ENCODE results near the gene CEACAM16.
A peak's percentile ranks its signal among the peaks of the same experiment; 100 is the strongest.

Gene CEACAM16

DNA sequence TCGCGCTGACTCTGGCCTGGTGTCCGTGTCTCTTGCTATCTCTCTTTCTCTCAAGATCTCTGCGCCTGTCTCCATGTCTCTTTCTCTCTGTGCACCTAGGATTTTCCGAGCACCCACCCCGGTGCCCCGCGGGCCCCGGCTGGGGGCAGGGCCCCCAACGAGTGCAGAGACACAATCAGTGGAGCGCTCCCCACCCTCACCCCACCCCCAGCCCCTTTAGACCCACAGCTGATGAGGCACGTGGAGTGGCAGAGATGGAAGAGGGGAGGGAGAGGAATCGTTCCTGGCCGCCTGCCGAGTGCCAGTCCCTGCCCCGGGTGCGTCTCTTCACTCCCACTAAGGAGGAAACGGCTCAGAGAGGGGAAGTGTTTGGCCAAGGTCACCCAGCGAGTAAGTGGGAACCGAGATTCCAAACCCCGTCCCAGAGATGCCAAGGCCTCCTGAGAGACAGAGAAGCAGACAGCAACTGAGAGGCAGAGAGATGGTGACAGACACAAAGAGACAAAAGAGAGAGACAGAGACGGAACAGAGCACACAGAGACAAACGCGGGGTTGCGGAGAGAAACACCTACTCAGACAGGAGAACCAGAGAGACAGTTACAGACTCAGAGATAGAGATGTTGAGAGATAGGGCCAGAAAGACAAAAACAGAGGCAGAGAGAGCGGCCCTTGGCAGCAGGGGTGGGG, 48.9 kb downstream of the CEACAM16 start:
- peak in 1 of 2 donors; percentile 58 for DNase-seq

GRCh38 chr19:44748426-44749254, 49.7 kb downstream of the CEACAM16 start, which contains the start of gene BCL3:
BCL3 (plus strand) TSS chr19:44748708; CDS start chr19:44748791, 83 bp downstream.
- peak; percentile 88 to 90 for DNase-seq

DNA sequence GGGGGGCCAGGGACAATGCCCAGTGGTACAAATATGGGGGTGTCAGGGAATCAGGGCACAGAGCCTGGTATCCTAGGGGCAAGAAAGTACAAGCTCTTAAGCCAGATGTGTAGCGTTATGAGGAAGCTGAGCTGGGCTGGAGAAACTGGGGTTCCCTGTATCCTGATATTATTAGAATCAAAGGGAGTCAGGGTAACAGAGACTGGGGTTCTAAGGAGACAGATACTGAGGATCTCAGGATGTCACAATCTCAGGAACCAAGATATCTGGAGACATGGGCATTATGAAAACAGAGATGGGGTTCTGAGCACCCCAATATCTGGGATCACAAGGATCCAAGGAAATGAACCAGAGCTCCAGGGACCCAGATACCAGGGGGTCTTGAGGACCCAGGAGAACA, 50.3 kb downstream of the CEACAM16 start:
- no peak for DNase-seq

DNA sequence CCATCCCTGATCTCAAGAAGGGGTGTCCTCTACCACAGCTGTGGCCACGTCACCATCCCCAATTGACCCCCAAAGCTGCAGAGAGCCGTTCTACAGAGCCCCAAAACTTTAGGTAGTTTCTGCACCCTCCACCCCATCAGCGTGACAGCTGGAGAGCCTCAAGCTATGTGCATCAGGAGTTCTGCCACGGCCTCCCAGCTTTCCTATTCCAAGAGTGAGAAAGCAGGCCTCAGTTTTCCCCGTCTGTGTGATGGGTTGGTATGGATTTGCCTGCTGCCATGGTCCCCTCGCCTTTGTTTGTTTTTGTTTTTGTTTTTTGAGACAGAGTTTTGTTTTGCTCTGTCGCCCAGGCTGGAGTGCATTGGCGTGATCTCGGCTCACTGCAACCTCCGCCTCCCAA, 51.0 kb downstream of the CEACAM16 start:
- no peak for DNase-seq

- no peak for DNase-seq
Measured at GRCh38 chr19:44752123-44752815, 53.3 kb downstream of the CEACAM16 start.

DNA sequence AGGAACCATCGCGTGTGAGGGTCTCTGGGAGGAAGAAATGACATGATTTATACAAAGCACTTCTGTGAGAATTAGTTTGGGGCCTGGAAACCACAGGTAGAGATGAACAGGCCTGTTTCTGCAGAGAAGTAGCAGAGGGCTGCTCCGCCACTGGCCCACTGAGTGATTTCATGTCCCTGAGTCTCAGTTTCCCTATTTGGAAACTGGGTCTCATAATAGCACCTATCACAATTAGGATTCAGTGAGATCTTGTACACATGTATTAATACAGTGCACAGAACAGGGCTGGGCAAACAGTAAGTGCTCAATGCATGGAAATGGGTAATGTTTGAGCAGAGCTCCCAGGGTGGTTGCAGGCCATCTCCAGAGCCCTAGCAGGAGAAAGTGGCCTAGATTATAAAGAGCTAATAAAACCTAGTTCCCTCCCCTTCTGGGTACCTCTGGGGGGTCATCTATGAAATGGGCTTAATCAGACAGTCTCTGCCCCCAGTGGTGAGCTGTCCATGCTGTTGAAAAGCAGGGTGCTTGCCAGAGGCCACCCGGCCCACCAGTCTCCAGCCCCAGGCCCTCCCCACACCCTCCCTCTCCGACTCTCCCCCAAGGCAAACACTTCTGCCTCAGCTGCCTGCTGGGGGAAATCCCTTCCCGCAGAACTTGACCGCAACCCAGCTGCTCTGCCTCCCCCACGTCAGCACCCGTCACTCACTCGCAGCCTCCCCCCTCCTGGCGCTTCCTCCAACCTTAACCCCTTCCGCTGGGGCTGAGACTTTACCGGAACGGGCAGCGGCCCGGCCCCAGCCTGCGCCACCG, 54.1 kb downstream of the CEACAM16 start:
- DNase-seq = peak; percentile 96 to 97

- DNase-seq = no peak
Measured at GRCh38 chr19:44753626-44753931, 54.6 kb downstream of the CEACAM16 start.

- DNase-seq = peak; percentile 80 to 86
Measured at GRCh38 chr19:44753932-44754749, 55.2 kb downstream of the CEACAM16 start.

GRCh38 chr19:44754750-44755080, 55.8 kb downstream of the CEACAM16 start:
- DNase-seq = no peak

DNA sequence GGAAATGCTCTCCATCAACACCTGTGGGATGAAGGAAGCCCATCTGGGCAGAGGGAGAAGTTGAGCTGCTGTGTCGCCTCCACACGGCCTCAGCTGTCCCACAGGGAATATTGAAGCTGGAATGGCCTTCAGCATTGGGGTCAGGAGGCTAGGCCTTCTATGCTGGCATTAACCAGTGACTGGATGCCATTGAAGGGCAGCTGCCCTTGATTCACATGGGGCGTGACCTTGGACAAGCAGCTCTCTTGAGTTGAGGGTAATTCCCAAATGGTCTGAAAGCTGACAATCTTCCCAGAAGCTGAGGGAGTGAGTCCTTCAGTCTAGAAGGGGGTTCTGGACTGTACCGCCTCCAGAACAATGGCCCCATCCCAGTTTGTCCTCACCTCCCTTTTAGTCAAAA, 56.3 kb downstream of the CEACAM16 start:
- DNase-seq = no peak

- DNase-seq = no peak
Measured at GRCh38 chr19:44756089-44756562, 57.2 kb downstream of the CEACAM16 start.

DNA sequence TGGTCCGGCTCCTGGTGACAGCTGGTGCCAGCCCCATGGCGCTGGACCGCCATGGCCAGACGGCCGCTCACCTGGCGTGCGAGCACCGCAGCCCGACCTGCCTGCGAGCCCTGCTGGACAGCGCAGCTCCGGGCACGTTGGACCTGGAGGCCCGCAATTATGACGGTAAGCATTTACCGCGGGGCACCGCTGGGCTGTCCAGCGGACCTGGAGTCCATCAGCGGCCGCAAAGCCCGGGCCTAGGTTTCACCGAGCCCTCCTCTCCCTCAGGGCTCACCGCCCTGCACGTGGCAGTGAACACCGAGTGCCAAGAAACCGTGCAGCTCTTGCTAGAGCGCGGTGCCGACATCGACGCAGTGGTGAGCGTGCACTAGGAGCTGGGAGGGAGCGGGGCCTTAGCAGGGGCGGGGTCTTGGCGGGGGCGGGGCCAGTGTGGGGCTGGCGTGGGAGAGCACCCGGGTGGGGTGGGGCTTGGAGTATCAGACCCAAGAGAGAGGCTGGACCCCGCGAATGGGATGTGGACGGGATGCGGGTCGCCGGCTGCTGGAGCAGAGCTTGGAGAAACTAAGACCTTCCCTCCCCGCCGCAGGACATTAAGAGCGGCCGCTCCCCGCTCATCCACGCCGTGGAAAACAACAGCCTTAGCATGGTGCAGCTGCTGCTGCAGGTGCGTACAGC, 58.2 kb downstream of the CEACAM16 start:
- no peak for DNase-seq

DNA sequence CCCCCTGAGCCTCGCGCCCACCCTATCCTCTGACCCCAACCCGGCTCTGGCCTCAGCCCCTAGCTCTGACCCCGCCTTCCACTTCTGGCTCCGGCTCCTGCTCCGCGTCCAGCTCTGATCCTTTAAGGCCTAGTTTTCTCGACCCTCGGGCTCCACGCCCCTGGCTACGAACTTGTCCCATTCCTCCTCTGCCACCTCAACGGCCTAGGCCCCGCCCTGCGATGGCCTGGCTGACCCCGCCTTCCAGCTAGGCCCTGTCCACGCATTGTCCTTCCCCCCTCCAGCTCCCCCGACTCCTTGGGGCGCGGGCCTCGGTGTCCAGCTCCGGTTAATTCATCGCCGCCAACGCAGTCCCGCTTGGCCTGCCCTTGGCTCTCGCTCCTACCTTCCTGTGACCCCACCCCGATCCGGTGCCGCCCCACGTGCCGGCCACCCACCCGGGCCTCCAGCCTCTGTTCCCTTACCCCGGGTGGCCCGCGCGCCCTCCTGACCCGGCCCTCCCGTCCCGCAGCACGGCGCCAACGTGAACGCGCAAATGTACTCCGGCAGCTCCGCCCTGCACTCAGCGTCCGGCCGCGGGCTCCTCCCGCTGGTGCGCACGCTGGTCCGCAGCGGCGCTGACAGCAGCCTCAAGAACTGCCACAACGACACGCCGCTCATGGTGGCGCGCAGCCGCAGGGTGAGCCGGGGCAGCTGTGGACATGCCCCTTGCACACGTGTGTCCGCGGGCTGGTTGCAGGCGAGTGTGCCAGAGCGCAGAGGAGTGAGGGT, 59.0 kb downstream of the CEACAM16 start:
- no peak for DNase-seq

DNA sequence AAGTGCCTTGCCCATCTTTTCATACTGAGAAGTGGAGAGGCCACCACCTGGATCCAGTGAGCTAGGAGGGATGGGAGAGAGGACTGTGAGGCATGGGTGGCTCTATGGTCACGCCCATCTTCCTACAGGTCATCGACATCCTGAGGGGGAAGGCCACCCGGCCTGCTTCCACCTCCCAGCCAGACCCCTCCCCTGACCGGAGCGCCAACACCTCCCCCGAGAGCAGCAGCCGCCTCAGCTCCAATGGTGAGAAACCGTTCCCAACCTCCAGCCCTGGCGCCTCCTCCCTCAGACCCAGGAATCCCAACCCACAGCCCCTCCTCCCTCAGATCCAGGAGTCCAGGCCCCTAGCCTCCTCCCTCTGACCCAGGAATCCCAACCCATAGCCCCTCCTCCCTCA, 59.6 kb downstream of the CEACAM16 start:
- no peak for DNase-seq

GRCh38 chr19:44759083-44759804, 60.3 kb downstream of the CEACAM16 start:
- DNase-seq = no peak

Data from CD4-positive, alpha-beta T cell treated with Interleukin-4 for 1 hour (primary cell).